ENCODE measurements around the gene CARM1. TPM values are rescaled to one million over a fixed set of nuclear protein-coding genes. Genes with fewer than 3 reads are reported as not detected.

Gene CARM1
- total and polyA plus RNA-seq, 2 donors (not counting 3 experiments of a cell fraction or from before 2014, with no cell fraction given) = 65.6 to 70.8 TPM

GRCh38 chr19:10923260-10924112, 52.1 kb downstream of the CARM1 start:
- no TSS peak for BruUV-seq (replicated peaks)
- H3K9ac ChIP-seq (replicated peaks; ENCODE audit: extremely low read depth, insufficient read depth, low read length) = no peak overlapping the region
- POLR2A ChIA-PET = no interaction called here
- peaks cover 9% of the 10 kb centered on the region for H3K79me2 ChIP-seq (ENCODE audit: control insufficient read depth, insufficient read depth, low read length)
- H2AFZ ChIP-seq (ENCODE audit: low read depth, low read length) = no peak overlapping the region
- no peaks in the 10 kb centered on the region for H4K20me1 ChIP-seq (replicated peaks; ENCODE audit: control insufficient read depth, extremely low read depth, insufficient read depth, low read length)
- no peaks in the 10 kb centered on the region for H3K27me3 ChIP-seq (ENCODE audit: control insufficient read depth in 2 of 2, insufficient read depth in 2 of 2, low read length in 2 of 2)
- no peak overlapping the region for H3K4me2 ChIP-seq (ENCODE audit: insufficient read depth, low read length)
- no peaks in the 10 kb centered on the region for H3K9me3 ChIP-seq (replicated peaks; ENCODE audit: control insufficient read depth, insufficient read depth, low read length)
- H3K36me3 ChIP-seq (ENCODE audit: control insufficient read depth in 2 of 2, extremely low read depth in 1 of 2, insufficient read depth in 2 of 2, low read length in 2 of 2) = peaks cover 0 to 45% of the 10 kb centered on the region in 2 experiments
- FAIRE-seq (no peak), DNase-seq (ENCODE audit: low read depth, low spot score) (no peak)
- no peaks in the 10 kb centered on the region for H3K4me1 ChIP-seq (ENCODE audit: control insufficient read depth, extremely low read depth, insufficient read depth, low read length)
- H3K27ac ChIP-seq (ENCODE audit: insufficient read depth, low read depth, low read length) = no peak overlapping the region
- CTCF ChIA-PET = no interaction called here
- no peak overlapping the region for H3K4me3 ChIP-seq (replicated peaks in 1 of 3; ENCODE audit: insufficient read depth in 1 of 3, low read depth in 1 of 3, low read length in 3 of 3)
- no peaks in the 10 kb centered on the region for H3K9me1 ChIP-seq (replicated peaks; ENCODE audit: control insufficient read depth, extremely low read depth, insufficient read depth, low read length)
- dilution Hi-C loops (cut with MboI; ENCODE audit: extremely low pct_ligation_motif_present, low sequenced_read_pairs) (no loop called here), intact Hi-C loops (cut with micrococcal nuclease) (no loop called here)
- TF ChIP-seq EZH2 (IDR thresholded peaks at IDR 0.05; ENCODE audit: borderline replicate concordance, low read depth, low read length, severe bottlenecking) (no peak), JUN (IDR thresholded peaks at IDR 0.05; ENCODE audit: borderline replicate concordance, insufficient read depth, insufficient read length, low read depth) (no peak), MAX (IDR thresholded peaks at IDR 0.05; ENCODE audit: insufficient read depth, insufficient read length) (no peak), POLR2A (IDR thresholded peaks at IDR 0.05; ENCODE audit: low read depth, low read length) (no peak), POLR2AphosphoS5 (IDR thresholded peaks at IDR 0.05; ENCODE audit: insufficient read depth, low read depth, low read length) (no peak), FOS (IDR thresholded peaks at IDR 0.05; ENCODE audit: borderline replicate concordance, insufficient read depth, low read length) (no peak), MYC (IDR thresholded peaks at IDR 0.05; ENCODE audit: low read depth, low read length) (no peak), GATA2 (IDR thresholded peaks at IDR 0.05; ENCODE audit: insufficient read depth, insufficient read length, low read depth, low read length) (no peak), CTCF (IDR thresholded peaks at IDR 0.05; ENCODE audit: extremely low read depth in 1 of 2, insufficient read depth in 1 of 2, low read depth in 1 of 2, low read length in 2 of 2) (no peak)
